A549 (cell line): ENCODE measurements around the gene MTMR11. TPM values are rescaled to one million over a fixed set of nuclear protein-coding genes. Genes with fewer than 3 reads are reported as not detected.
"Not testable (repeated sequence)": the region's sequence is repeated elsewhere in the genome, so short reads cannot be mapped to it uniquely, and the experiment has no call there.

Experiments
- ATAC-seq, 2 experiments: fragments of 200-7000 bp in 1 of 2; fragments of >200 bp in 1 of 2; cut with Nextera tagmentation in 1 of 2; cut with Tn5 transposase in 1 of 2; 3 replicates each; pipeline versions ENCODE4 v1.8.0 to v1.9.1; 2018 to 2020; ENCODE audit warnings: mild to moderate bottlenecking in 1 of 2, moderate library complexity in 1 of 2
- CTCF ChIA-PET: fragments of 300-600 bp; sonication (Branson Sonifier 250); formaldehyde crosslinking; extraction: SDS; loops from one replicate; lab custom pipeline; 2021; ENCODE audit warnings: antibody characterized with exemption, inconsistent platforms; lab: Yijun Ruan, JAX
- POLR2A ChIA-PET: fragments of 350-600 bp; formaldehyde crosslinking; extraction: SDS; loops from one replicate; lab custom pipeline; 2021; ENCODE audit warnings: antibody characterized with exemption, inconsistent platforms; lab: Yijun Ruan, JAX
- DNase-seq, 2 experiments: peaks; one replicate each; pipeline versions ENCODE4 v3.0.0 to v3.0.0-alpha.2; 2011 to 2016; ENCODE audit warnings: low read depth in 1 of 2, low spot score in 1 of 2
- FAIRE-seq: peaks from 2 replicates; lab custom pipeline; 2011; peaks lifted over from hg19 to GRCh38; lab: Jason Lieb, UNC
- H3K27ac ChIP-seq, 2 experiments: fragments of >200 bp; sonication (Bioruptor Twin); formaldehyde crosslinking; 3 replicates each; pipeline ENCODE4 v1.5.1; 2016 to 2017
- H3K4me1 ChIP-seq: fragments of >200 bp; sonication (Bioruptor Twin); formaldehyde crosslinking; 3 replicates; pipeline ENCODE4 v1.6.1; 2016
- H3K4me2 ChIP-seq: fragments of >200 bp; sonication (Bioruptor Twin); formaldehyde crosslinking; 3 replicates; pipeline ENCODE4 v1.6.1; 2016
- H3K4me3 ChIP-seq: fragments of >200 bp; sonication (Bioruptor Twin); formaldehyde crosslinking; 3 replicates; pipeline ENCODE4 v1.5.1; 2016
- H3K9me3 ChIP-seq: fragments of >200 bp; sonication (Bioruptor Twin); formaldehyde crosslinking; 3 replicates; pipeline ENCODE4 v1.6.1; 2016
- BHLHE40 ChIP-seq: IDR thresholded peaks from 2 replicates; pipeline ENCODE4 v1.6.1; 2012; ENCODE audit warnings: low read depth, low read length, inconsistent platforms
- CEBPB ChIP-seq, 2 experiments: fragments of >200 bp in 1 of 2; sonication (Bioruptor Twin) in 1 of 2; formaldehyde crosslinking in 1 of 2; IDR thresholded peaks; 2 replicates each; pipeline ENCODE4 v1.6.1; 2012 to 2016
- CHD2 ChIP-seq: fragments of 150-350 bp; IDR thresholded peaks from 2 replicates; pipeline ENCODE4 v1.6.1; 2014; ENCODE audit warnings: low read length; ENCODE audit not compliant: partially characterized antibody
- CTCF ChIP-seq: fragments of >200 bp; sonication (Bioruptor Twin); formaldehyde crosslinking; IDR thresholded peaks from 3 replicates; pipeline ENCODE4 v1.5.1; 2016
- EP300 ChIP-seq, 2 experiments: fragments of >200 bp; sonication (Bioruptor Twin); formaldehyde crosslinking; IDR thresholded peaks; 2 replicates in 1 of 2; 3 replicates in 1 of 2; pipeline ENCODE4 v1.6.1; 2016 to 2017
- FOSL2 ChIP-seq, 2 experiments: fragments of 450-650 bp in 1 of 2; fragments of >200 bp in 1 of 2; sonication (Bioruptor Twin) in 1 of 2; formaldehyde crosslinking; IDR thresholded peaks; 2 replicates each; pipeline versions ENCODE4 v1.5.0 to v1.6.1; 2016 to 2020; ENCODE audit warnings: mild to moderate bottlenecking in 1 of 2, moderate library complexity in 1 of 2
- HOXA7 ChIP-seq: fragments of 250-450 bp; sonication (Bioruptor Pico); IDR thresholded peaks from 2 replicates; pipeline ENCODE4 v1.5.0; 2020; ENCODE audit warnings: mild to moderate bottlenecking, moderate library complexity
- JUNB ChIP-seq: fragments of >200 bp; sonication (Bioruptor Twin); formaldehyde crosslinking; IDR thresholded peaks from 2 replicates; pipeline ENCODE4 v1.6.1; 2016
- KDM1A ChIP-seq: fragments of 200-600 bp; sonication (generic); IDR thresholded peaks from 2 replicates; pipeline ENCODE4 v1.6.1; 2016; ENCODE audit warnings: low read depth, mild to moderate bottlenecking
- MAFK ChIP-seq: fragments of 450-650 bp; IDR thresholded peaks from 2 replicates; pipeline ENCODE4 v1.6.1; 2014; ENCODE audit not compliant: partially characterized antibody
- MYC ChIP-seq: IDR thresholded peaks from 2 replicates; pipeline ENCODE4 v1.6.1; 2012; ENCODE audit warnings: mild to moderate bottlenecking, inconsistent platforms, low read length, improper control_type of control experiment, borderline replicate concordance
- NR3C1 ChIP-seq: fragments of >200 bp; sonication (Bioruptor Twin); formaldehyde crosslinking; IDR thresholded peaks from 3 replicates; pipeline ENCODE4 v1.6.1; 2017
- POLR2A ChIP-seq: IDR thresholded peaks from 2 replicates; pipeline ENCODE4 v1.6.1; 2012; ENCODE audit warnings: mild to moderate bottlenecking, low read length
- RAD21 ChIP-seq, 2 experiments: fragments of >200 bp in 1 of 2; sonication (Bioruptor Twin) in 1 of 2; formaldehyde crosslinking in 1 of 2; IDR thresholded peaks in 1 of 2; conservative IDR thresholded peaks in 1 of 2; 2 replicates in 1 of 2; 3 replicates in 1 of 2; pipeline ENCODE4 v1.6.1; 2012 to 2018; ENCODE audit warnings: inconsistent platforms in 1 of 2
- RCOR1 ChIP-seq: fragments of 150-350 bp; IDR thresholded peaks from 2 replicates; pipeline ENCODE4 v1.6.1; 2014; ENCODE audit warnings: antibody characterized with exemption, low read length, low read depth
- REST ChIP-seq: fragments of 200-600 bp; sonication (generic); IDR thresholded peaks from 2 replicates; pipeline ENCODE4 v1.6.1; 2016; ENCODE audit warnings: antibody characterized with exemption, mild to moderate bottlenecking, moderate library complexity
- RNF2 ChIP-seq: fragments of 200-600 bp; sonication (generic); IDR thresholded peaks from 2 replicates; pipeline ENCODE4 v1.6.1; 2016; ENCODE audit warnings: low read depth, mild to moderate bottlenecking, antibody characterized with exemption, moderate library complexity, borderline replicate concordance
- SMC3 ChIP-seq: fragments of >200 bp; sonication (Bioruptor Twin); formaldehyde crosslinking; IDR thresholded peaks from 3 replicates; pipeline ENCODE4 v1.6.1; 2018; ENCODE audit warnings: inconsistent platforms
- WGBS: methylation state at CpG from one replicate; pipeline ENCODE4 v1.1.6; 2017; ENCODE audit errors: missing lambda C conversion rate; 5-methylcytosine and 5-hydroxymethylcytosine counted together
- polyA plus RNA-seq, 4 experiments: library from polyadenylated mRNA; depleted of rRNA in 3 of 4; stranded (reverse); fragments of >200 nt; fragmentation: RNase III in 1 of 4; extraction: RNeasy Plus Mini Kit Qiagen cat#74134 plus additional on column Dnase treatment in 1 of 4; gene quantifications; 2 replicates in 3 of 4; 3 replicates in 1 of 4; pipeline ENCODE4 v1.2.3, GENCODE V29; 2011 to 2017
- TF ChIP-seq, protein P1 (sequence below): fragments of 450-650 bp; IDR thresholded peaks from 2 replicates; pipeline ENCODE4 v1.6.1; 2014; ENCODE audit warnings: antibody characterized with exemption
- TF ChIP-seq, protein P2 (sequence below): fragments of 250-450 bp; sonication (Bioruptor Pico); IDR thresholded peaks from 2 replicates; pipeline ENCODE4 v1.5.0; 2021; ENCODE audit warnings: mild to moderate bottlenecking, moderate library complexity, borderline replicate concordance

The MTMR11 gene
- polyA plus RNA-seq, 2 of the 4 experiments (the other 2 are of a cell fraction) = 16.2 to 31.2 TPM

GRCh38 chr1:149962736-149963135, 26.1 kb upstream of the MTMR11 start:
- WGBS = 60% methylated on average over 2 of the region's 2 CpGs
- ChIA-PET POLR2A (no interaction called here), CTCF (interaction anchor here (0.6 to 3.7 kb wide), 60 partner anchors 9 to 264 kb away, joined by 3 to 27 read pairs (median 5); partner anchors contain the start of genes MTMR11, OTUD7B and PLEKHO1)
- Histone ChIP-seq H3K27ac (no peak overlapping the region), H3K4me2 (no peak overlapping the region), H3K4me3 (no peak overlapping the region), H3K4me1 (no peaks in the 10 kb centered on the region), H3K9me3 (no peaks in the 10 kb centered on the region)
- DNase-seq = no peak
- ATAC-seq = no peak
- TF ChIP-seq POLR2A = no peak
- no peak for TF ChIP-seq HOXA7 (CRISPR knock-in tag)
- no peak for TF ChIP-seq CEBPB (IDR thresholded peaks at IDR 0.05)
- TF ChIP-seq RCOR1 = no peak
- no peak for FAIRE-seq

GRCh38 chr1:149962039-149962647, 25.5 kb upstream of the MTMR11 start:
- WGBS = 14% methylated on average over 3 of the region's 3 CpGs
- H3K4me1 ChIP-seq = no peaks in the 10 kb centered on the region
- FAIRE-seq = no peak
- POLR2A ChIA-PET = no interaction called here
- H3K4me2 ChIP-seq = no peak overlapping the region
- peak; percentile 94 for ATAC-seq
- H3K27ac ChIP-seq = no peak overlapping the region
- CTCF ChIA-PET = interaction anchor here (0.6 to 3.7 kb wide), 68 partner anchors 10 to 264 kb away, joined by 3 to 27 read pairs (median 4); partner anchors contain the start of genes MTMR11, OTUD7B and PLEKHO1
- H3K4me3 ChIP-seq = no peak overlapping the region
- H3K9me3 ChIP-seq = no peaks in the 10 kb centered on the region
- DNase-seq = peak; percentile 51 to 79
- TF ChIP-seq MYC (no peak), CHD2 (no peak), CTCF (peak; percentile 92), BHLHE40 (no peak), FOSL2 (IDR thresholded peaks at IDR 0.05) (no peak), FOSL2 (CRISPR knock-in tag; IDR thresholded peaks at IDR 0.05) (no peak), POLR2A (no peak), MAFK (peak; percentile 23), REST (no peak), JUNB (no peak), RNF2 (no peak), EP300 (IDR thresholded peaks at IDR 0.05) (no peak), SMC3 (peak; percentile 84), NR3C1 (no peak), RAD21 (conservative IDR thresholded peaks at IDR 0.05 in 1 of 2, IDR thresholded peaks at IDR 0.05 in 1 of 2) (peak; percentile 80 to 82), KDM1A (no peak)
- TF ChIP-seq, protein P1, sequence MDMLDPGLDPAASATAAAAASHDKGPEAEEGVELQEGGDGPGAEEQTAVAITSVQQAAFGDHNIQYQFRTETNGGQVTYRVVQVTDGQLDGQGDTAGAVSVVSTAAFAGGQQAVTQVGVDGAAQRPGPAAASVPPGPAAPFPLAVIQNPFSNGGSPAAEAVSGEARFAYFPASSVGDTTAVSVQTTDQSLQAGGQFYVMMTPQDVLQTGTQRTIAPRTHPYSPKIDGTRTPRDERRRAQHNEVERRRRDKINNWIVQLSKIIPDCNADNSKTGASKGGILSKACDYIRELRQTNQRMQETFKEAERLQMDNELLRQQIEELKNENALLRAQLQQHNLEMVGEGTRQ = no peak
- TF ChIP-seq, protein P2, sequence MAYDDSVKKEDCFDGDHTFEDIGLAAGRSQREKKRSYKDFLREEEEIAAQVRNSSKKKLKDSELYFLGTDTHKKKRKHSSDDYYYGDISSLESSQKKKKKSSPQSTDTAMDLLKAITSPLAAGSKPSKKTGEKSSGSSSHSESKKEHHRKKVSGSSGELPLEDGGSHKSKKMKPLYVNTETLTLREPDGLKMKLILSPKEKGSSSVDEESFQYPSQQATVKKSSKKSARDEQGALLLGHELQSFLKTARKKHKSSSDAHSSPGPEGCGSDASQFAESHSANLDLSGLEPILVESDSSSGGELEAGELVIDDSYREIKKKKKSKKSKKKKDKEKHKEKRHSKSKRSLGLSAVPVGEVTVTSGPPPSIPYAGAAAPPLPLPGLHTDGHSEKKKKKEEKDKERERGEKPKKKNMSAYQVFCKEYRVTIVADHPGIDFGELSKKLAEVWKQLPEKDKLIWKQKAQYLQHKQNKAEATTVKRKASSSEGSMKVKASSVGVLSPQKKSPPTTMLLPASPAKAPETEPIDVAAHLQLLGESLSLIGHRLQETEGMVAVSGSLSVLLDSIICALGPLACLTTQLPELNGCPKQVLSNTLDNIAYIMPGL (CRISPR knock-in tag) = no peak

DNA sequence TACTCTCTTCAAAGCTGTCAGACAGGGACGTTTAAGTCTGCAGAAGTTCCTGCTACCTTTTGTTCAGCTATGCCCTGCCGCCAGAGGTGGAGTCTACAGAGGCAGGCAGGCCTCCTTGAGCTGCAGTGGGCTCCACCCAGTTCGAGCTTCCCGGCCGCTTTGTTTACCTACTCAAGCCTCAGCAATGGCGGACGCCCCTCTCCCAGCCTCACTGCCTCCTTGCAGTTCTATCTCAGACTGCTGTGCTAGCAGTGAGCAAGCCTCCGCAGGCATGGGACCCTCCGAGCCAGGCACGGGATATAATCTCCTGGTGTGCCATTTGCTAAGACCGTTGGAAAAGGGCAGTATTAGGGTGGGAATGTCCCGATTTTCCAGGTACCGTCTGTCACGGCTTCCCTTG, 20.9 kb upstream of the MTMR11 start:
- CTCF ChIA-PET = interaction anchor here (0.6 to 1.0 kb wide), 4 partner anchors 28 to 229 kb away, joined by 3 to 4 read pairs (median 3); a partner anchor contains a TSS
- not testable (repeated sequence) for FAIRE-seq
- 93% methylated on average over 14 of the region's 14 CpGs for WGBS

More for the DNA sequence above, 20.9 kb upstream of the MTMR11 start:
- H3K4me2 ChIP-seq, POLR2A ChIA-PET, H3K27ac ChIP-seq, H3K4me3 ChIP-seq, ATAC-seq, H3K9me3 ChIP-seq, DNase-seq, H3K4me1 ChIP-seq: not testable (repeated sequence)
